ENCODE results near the gene PARD3. TPM values are rescaled to one million over a fixed set of nuclear protein-coding genes. Genes with fewer than 3 reads are reported as not detected.

Gene PARD3
- total RNA-seq, 1 donor = 42.1 TPM

- peak; percentile 72 for DNase-seq (ENCODE audit: low read depth)
- TF ChIP-seq CTCF (IDR thresholded peaks at IDR 0.05; ENCODE audit: insufficient read depth, low read length) = no peak
Observed at GRCh38 chr10:34498821-34499220, 316.3 kb downstream of the PARD3 start.

GRCh38 chr10:34495938-34496337 is 319.2 kb downstream of the PARD3 start:
- DNase-seq (ENCODE audit: low read depth) = no peak
- no peak for TF ChIP-seq CTCF (IDR thresholded peaks at IDR 0.05; ENCODE audit: insufficient read depth, low read length)
- H3K4me3 ChIP-seq (ENCODE audit: low read depth, low read length) = no peak overlapping the region

More at GRCh38 chr10:34498821-34499220, 316.3 kb downstream of the PARD3 start:
- H3K4me3 ChIP-seq (ENCODE audit: low read depth, low read length) = no peak overlapping the region

GRCh38 chr10:34494012-34494411 is 321.1 kb downstream of the PARD3 start:
- no peak overlapping the region for H3K4me3 ChIP-seq (ENCODE audit: low read depth, low read length)
- DNase-seq (ENCODE audit: low read depth) = peak; percentile 37
- no peak for TF ChIP-seq CTCF (IDR thresholded peaks at IDR 0.05; ENCODE audit: insufficient read depth, low read length)

GRCh38 chr10:34492081-34492480 is 323.0 kb downstream of the PARD3 start:
- no peak overlapping the region for H3K4me3 ChIP-seq (ENCODE audit: low read depth, low read length)
- no peak for DNase-seq (ENCODE audit: low read depth)
- no peak for TF ChIP-seq CTCF (IDR thresholded peaks at IDR 0.05; ENCODE audit: insufficient read depth, low read length)

- no peak for TF ChIP-seq CTCF (IDR thresholded peaks at IDR 0.05; ENCODE audit: insufficient read depth, low read length)
- H3K4me3 ChIP-seq (ENCODE audit: low read depth, low read length) = no peak overlapping the region
- DNase-seq (ENCODE audit: low read depth) = no peak
Observed at GRCh38 chr10:34491678-34492077, 323.4 kb downstream of the PARD3 start.

GRCh38 chr10:34489973-34490745 is 324.9 kb downstream of the PARD3 start:
- H3K4me3 ChIP-seq (ENCODE audit: low read depth, low read length) = no peak overlapping the region
- peak; percentile 61 for DNase-seq (ENCODE audit: low read depth)
- TF ChIP-seq CTCF (IDR thresholded peaks at IDR 0.05; ENCODE audit: insufficient read depth, low read length) = no peak

- H3K4me3 ChIP-seq (ENCODE audit: low read depth, low read length) = no peak overlapping the region
- TF ChIP-seq CTCF (IDR thresholded peaks at IDR 0.05; ENCODE audit: insufficient read depth, low read length) = no peak
- DNase-seq (ENCODE audit: low read depth) = no peak
Observed at GRCh38 chr10:34489411-34489810, 325.7 kb downstream of the PARD3 start.
